GM18511 (cell line): ENCODE measurements around the gene DAP.
"Not testable (repeated sequence)": the region's sequence is repeated elsewhere in the genome, so short reads cannot be mapped to it uniquely, and the experiment has no call there.

ENCODE experiments used
- ATAC-seq: cut with Tn5 transposase; IDR thresholded peaks from one replicate; pipeline ENCODE4 v1.9.1; 2021; ENCODE audit warnings: mild to moderate bottlenecking, moderate library complexity; ENCODE audit not compliant: unreplicated experiment

The DAP gene

DNA sequence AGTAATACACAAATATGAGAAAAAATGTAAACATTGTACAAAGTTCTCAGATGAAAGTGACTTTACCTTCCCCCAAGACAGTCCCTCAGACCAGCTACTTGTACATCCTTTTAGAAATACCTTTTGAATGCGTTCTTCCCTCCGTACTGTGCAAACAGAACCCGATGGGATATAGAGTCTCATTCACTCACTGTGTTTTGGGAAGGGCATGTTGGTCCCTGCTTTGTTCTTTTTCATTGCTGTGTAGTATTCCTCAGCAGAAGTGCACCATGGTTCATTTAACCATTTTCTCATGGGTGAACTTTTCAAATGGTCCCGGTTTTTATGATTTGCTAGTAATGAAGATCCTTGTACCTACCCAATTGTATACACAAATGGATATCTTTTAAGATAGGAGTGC, 102.8 kb downstream of the DAP start:
- no peak for ATAC-seq

DNA sequence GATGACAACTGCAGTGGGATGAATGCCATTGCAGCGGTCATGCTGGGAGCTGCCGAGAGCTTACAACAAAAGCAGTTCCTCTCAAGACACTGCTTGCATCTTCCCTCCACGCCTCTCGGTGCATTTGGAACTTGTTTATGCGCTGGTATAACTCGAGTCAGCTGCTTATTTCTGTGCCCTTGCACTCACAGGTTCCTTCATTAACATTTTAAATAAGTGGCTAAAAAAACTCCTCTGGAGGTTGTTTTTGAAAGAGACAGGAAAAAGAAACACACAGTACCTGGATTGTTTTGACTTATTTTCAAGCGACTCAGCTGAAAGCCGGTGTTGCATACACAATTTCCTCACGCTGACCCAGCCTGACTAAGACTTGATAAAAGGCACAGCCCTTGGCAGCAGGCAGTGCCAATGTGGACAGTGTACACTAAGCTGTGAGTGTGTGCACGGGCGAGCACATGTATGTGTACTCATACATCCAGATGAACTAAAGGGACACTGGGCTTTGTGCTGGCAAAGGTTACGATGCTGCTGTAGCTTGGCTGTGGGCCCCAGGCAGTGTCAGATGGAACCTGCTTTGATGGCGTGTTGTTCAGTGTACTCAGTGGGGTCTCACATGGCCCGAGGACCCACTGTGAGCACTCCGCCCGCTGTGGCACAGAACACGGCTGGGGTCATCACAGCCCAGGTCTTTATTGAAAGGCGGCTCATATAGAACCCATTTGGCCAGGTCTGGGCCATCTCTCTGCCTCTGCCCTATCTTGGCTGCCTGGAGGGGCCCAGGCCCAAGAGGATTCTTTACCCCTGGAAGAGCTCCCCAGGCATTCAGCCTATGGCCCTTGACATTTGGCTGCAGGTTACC, 104.8 kb downstream of the DAP start:
- no peak for ATAC-seq

DNA sequence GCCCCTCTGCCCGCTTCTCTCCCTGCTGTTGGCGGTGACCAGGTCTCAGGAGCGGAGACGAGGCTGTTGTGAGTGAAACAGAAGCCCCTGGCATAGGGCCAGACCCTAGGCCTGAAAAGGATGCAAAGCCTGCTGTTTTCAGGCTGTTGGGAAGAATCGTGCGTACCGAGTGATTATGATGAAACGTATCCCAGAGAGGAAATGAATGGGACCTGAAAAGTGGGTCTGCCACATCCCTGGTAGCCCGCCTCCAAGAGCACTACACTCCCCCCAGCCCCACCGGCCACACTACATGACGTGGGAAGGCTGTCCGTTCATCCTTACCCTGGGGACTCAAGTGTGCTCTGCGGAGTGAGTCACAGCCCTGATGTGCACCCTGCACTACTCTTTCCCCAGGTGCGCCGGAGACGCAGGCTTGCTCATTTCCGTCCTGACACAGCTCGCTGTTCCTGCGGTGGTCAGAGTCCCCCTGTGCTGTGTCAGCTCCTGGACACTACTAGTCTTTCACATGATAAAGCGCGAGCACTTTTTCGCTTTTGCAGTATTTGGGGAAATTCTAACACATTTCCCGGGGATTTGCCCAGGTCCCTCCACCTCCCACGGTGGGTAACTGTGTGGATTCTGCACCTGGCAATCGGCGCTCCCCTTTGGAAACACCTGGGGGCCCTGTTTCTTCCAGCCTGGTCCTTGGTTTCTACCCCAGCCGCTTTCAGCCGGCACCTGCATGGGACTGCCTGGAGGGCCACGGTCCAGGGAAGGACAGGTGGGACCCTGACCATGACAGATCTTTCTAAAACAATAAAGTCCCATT, 105.7 kb downstream of the DAP start:
- ATAC-seq, result peak; percentile 39

DNA sequence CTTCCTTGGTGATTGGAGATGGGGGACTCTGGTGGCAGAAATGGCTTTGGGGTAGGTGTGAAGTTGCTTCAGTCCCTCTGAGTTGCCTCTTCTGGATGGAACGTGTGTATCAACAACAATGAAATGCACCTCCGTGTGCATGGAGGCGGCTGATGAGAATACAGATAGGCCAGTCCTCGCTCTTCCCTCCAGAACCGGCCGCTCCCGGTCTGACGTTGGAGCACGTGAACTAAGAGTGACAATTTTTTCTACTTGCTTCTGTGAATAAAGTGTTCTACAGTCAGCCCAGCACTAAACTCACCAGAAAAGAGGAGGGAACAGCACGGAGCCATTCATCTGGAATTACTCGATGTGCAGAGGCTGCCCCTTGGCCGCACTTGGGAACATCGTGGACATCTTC, 106.5 kb downstream of the DAP start:
- no peak for ATAC-seq

DNA sequence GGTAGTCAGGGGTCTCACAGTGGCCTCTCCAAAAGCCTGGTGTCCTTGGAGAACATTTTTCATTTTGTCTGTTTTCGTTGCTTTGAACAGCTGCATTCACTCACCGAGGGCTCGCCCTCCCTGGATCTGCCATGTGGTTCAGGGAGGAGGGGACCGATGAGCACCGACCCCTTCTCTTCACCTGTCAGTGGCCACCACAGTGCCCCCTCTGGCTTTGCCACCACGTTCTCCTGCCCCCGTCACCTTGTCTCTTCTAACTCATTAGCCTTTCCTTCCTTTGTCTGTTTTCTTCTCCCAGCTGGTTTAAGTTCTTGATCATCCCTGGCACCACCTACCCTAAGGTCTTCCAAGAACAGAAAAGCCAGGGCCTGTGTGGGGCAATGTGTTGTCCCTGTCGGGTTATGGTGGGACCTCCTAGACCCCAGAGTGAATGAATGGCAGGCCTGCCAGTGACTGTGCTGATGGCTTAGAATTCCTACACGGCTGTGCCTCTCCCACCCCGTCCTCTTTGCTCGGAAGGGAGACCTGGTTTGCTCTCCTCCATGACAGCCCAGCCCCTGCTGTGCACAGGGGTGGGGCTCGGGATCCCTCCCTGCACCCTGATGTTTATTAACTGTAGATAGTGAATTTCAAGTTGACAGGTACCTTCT, 107.2 kb downstream of the DAP start:
- no peak for ATAC-seq

DNA sequence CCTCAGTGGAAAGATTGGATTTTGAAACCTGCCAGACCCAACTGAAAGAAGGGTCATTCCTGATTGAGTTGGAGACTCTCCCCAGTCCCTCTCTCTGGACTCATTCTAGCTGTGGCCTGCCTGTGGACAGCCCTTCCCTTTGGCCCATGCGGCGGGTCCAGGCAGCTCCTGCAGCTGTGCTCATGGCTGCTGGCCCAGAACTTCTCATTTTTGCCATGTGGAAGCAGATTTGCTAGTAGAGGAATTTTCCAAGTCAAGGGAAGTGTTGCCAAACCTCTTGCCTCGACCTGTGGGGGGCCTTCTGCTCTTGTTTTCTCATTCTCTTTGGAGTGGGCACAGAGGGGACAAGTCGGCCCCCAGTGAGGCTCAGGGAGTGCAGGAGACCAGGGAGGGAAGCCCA, 108.0 kb downstream of the DAP start:
- no peak for ATAC-seq

DNA sequence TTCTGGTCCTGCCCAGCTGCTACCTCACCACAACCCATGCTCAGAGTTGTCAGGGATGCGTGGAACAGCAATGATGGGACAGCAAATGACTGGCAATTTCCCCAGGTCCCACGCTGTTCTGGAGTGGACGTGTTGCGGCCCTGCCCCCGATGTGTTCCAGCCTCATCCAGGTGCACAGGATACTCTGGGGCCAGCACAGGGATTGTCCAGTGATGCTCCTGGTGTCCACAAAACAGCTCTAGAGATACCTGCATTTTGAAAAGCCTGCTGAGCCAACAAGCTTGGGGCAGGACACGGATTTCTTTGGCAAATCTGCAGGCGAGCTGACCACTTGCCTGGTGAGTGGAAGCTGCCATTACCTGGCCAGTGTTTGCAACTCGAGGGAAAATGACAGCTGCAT, 108.4 kb downstream of the DAP start:
- ATAC-seq, result no peak

DNA sequence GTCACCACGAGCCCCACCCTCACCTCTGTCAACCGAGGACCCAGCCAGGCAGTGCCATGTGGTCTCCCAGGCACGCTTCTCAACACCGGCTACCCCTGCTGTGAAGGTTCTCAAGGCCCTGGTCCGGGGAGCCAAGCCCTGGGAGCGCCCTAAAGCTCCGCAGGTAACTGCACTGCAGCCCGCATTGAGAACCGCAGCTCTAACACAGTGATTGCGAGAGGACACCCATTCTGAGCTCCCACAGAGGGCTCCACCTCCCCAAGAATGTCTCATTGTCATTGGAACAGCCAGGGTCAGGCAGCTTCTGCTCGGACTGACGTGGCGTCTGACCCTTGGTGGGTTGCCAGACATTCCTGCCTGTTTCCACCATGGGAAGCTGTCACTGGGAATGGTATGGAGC, 108.9 kb downstream of the DAP start:
- no peak for ATAC-seq

DNA sequence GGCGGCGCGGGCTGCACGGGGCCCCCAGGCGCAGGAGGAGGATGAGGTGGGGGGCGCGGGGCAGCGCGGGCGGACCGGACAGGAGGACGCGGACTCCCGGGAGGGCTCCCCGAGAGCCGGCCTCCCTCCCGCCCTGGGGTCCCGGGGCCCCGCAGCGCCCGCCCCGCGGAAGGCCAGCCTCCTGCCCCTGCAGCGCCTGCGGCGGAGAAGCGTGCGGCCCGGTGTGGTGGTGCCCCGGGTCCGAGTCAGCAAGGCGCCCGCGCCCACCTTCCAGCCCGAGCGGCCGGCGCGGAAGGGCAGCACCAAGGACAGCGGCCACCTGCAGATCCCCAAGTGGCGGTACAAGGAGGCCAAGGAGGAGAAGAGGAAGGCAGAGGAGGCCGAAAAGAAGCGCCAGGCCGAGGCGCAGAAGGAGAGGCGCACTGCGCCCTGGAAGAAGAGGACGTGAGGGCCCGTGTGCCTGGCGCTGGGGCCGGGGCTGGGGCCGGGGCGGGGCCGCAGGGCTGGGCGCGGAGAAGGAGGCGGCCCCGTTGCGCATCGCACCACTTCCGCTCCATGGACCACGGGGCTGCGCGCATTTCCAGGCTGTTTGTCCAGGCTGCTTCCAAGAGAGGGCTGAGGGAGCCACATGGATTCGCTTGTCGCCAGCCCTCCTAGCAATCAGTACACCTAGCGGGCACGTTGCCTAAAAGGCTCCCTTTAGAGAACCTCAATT, 111.2 kb downstream of the DAP start:
- ATAC-seq, result no peak

DNA sequence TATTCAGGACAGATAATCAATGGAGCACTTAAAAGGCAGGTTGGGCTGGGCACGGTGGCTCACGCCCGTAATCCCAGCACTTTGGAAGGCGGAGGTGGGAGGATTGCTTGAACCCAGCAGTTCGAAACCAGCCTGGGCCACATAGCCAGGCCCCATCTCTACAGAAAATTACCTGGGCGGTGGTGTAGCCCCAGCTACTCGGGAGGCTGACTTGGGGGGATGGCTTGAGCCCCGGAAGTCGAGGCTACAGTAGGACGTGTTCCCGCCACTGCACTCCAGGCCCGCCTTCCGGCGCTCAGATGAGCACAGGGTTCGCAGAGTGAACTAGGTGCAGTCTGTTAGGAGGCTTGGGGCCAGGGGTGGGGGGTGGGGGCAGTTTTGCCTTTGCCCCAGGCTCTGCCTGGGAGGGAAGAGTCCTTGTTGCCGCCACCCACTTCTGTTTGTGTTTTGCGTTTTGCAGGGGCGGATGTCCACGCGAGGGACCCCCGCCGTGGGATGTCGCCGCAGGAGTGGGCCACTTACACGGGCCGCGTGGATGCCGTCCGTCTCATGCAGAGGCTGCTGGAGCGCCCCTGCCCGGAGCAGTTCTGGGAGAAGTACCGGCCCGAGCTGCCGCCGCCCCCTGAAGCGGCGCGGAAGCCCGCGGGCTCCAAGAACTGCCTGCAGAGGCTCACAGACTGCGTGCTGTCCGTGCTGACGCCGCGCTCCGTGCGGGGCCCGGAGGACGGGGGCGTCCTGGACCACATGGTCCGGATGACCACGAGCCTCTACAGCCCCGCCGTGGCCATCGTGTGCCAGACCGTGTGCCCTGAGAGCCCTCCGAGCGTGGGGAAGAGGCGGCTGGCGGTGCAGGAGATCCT, 112.0 kb downstream of the DAP start:
- ATAC-seq, result no peak

DNA sequence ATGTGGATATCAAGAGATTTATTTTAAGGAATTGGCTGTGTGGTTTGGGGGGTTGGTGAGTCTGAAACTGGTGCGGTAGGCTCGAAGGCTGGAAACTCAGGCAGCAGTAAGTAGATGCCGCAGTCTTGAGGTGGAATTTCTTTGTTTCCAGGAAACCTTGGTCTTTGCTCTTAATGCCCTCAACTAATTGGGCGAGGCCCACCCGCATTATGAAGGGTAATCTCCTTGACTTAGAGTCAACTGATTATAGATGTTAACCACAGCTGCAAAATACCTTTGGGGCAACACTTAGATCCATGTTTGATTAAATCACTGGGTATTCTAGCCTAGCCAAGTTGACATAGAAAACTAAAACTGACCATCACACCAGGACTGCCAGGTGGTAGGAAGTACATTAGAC, 113.4 kb downstream of the DAP start:
- ATAC-seq, result no peak

DNA sequence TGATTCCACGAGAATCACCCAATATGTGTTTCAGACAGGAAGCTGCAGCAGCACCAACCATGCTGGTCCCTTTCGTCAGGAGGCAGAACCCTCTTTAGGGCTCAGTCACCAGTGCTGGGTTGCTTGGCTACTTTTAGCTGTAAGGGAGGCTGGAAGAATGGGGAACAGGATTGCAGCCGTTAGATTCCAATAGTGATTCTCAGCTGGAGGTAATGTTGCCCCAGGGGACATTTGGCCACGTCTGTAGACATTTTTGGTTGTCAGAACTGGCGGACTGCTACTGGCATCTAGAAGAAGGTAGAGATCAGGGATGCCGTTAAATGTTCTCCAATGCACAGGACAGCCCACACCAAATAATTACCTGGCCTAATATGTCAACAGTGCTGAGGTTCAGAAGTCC, 115.4 kb downstream of the DAP start:
- ATAC-seq, result peak; percentile 25

DNA sequence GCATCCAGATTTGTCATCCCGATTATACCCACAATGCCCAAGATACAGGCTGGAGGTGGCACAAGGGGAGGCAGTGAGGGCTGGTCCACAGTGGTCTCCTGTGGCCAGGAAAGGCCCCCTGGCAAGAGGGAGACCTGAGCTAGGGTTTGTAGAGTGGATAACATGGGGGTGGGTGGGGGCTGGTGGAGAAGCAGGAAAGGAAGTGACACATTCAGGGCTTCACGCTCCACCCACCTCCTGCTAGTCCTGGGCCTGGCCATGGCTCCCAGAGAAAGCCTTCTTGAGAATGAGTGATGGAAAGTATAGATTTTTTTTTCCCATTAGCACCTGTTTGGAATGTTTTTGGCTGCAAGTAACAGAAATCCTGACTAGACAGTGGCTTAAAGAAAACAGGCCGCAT, 115.9 kb downstream of the DAP start:
- ATAC-seq, result peak; percentile 72

DNA sequence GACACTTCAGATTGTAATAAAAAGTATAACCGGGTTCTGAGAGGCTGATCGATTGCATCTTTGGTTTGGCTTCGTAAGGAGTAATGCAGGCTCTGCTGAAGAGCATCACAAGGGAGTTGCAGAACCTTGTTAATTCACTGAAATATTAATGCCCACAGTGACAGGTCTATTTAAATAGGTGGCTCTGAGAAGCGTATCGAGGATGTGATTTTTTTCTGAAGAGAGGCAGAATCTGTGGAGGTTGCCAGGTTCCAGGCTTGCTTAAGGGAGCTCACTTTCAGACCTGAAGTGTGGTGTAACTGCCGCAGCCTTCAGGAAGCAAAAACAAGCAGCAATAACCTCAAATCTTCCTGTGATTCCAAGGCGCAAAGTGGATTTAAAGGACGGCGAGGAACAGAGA, 116.8 kb downstream of the DAP start:
- ATAC-seq, result no peak

DNA sequence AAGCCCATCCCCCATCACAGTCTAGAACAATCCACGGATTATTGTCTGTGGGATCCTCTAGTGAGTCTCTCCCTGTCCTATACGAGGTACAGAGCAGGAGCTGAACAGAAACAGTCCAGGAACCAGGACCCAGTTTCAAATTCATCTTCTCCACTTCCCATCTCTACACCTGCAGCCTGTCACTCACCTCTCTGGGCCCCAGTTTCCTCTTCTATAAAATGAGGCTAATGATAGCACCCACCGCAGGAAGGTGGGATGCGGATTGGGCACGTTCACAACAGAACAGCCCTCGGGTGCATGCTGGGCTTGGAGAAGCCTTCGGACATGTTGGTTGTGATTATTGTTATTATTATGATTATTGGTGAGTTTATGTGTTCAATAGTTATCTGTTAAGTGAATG, 118.7 kb downstream of the DAP start:
- no peak for ATAC-seq

DNA sequence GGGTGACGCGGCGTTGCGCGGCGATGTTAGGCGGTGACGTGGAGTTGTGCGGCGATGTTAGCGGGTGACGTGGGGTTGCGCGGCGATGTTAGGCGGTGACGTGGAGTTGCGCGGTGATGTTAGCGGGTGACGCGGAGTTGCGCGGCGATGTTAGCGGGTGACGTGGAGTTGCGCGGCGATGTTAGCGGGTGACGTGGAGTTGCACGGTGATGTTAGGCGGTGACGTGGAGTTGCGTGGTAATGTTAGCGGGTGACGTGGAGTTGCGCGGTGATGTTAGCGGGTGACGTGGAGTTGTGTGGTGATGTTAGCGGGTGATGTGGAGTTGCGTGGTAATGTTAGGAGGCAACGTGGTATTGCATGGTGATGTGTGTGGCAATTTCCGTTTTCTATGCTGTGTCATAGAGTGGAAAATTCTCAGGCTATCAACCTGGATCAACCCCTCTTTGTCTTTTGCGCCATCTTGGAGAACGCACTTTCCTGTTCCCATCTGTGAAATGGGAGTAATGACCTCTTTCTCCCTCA, 121.1 kb downstream of the DAP start:
- no peak for ATAC-seq

DNA sequence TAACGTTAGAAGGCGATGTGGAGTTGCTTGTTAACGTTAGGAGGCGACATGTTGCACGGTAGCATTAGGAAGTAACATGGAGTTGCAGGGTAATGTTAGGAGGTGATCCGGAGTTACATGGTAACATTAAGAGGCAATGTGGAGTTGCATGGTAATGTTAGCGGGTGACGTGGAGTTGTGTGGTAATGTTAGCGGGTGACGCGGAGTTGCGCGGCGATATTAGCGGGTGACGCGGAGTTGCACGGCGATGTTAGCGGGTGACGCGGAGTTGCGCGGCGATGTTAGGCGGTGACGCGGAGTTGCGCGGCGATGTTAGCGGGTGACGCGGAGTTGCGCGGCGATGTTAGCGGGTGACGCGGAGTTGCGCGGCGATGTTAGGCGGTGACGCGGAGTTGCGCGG, 122.3 kb downstream of the DAP start:
- not testable (repeated sequence) for ATAC-seq

DNA sequence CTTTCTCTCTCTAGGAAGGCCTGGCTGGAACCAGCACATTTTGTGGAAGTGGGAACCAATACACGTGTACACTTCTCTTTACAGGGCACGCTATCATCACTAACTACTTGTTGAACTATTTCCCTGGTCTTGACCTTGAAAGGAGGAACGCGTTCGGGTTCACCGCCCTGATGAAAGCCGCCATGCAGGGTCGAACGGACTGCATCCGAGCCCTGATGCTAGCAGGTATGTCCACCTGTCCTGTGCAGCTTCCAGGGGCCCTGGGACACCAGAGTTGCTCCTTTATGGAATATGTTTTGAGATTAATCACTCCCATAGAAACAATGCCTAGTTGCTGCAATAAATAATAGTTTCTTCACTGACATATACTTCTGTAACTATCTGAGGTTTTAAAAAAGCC, 123.1 kb downstream of the DAP start:
- ATAC-seq, result no peak

DNA sequence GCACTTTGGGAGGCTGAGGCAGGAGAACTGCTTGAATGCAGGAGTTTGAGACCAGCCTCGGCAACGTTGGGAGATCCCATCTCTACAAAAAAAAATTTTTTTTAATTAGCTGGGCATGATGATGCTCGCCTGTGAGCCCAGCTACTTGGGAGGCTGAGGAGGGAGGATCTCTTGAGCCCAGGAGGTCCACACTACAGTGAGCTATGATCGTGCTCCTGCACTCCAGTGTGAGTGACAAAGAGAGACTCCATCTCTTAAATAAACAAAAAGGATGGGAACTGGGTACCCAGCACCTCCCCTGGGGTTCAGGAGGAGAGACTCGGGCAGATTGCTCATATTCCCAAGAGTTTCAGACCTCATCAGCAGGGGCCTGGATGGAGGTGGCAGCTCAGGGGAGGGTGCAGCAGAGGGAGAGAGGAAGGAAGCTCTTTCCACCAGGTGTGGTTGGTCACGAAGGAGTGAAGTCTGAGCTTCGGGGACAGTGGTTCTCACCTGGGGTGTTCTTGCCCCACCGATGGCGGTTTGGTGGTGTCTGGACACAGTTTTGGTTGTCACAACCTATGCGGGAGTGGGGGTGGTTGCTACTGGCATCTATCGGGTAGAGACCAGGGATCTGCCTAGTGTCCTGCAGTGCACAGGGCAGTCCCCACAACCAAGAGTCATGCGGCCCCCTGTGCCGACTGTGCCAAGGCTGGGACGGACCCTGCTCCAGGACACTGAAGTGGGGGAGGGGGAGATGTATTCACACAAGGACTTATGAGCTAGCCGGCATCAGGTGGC, 124.5 kb downstream of the DAP start:
- ATAC-seq, result no peak
